Measurements from ENCODE around the gene CD79A. TPM values are rescaled to one million over a fixed set of nuclear protein-coding genes. Genes with fewer than 3 reads are reported as not detected.

Gene CD79A
- total RNA-seq, 1 donor from 2014 or later = not detected

- no peak for TF ChIP-seq CTCF (conservative IDR thresholded peaks at IDR 0.05; ENCODE audit: low read depth, low read length)
- no peak overlapping the region for H3K4me3 ChIP-seq (ENCODE audit: low read depth, low read length)
- no peak for DNase-seq (ENCODE audit: low read depth)
These were observed 20.7 kb downstream of the CD79A start for GRCh38 chr19:41897820-41898219.

GRCh38 chr19:41898235-41898634 lies 21.2 kb downstream of the CD79A start:
- TF ChIP-seq CTCF (conservative IDR thresholded peaks at IDR 0.05; ENCODE audit: low read depth, low read length) = no peak
- no peak for DNase-seq (ENCODE audit: low read depth)

GRCh38 chr19:41901707-41902360 lies 24.8 kb downstream of the CD79A start:
- DNase-seq (ENCODE audit: low read depth) = no peak
- H3K4me3 ChIP-seq (ENCODE audit: low read depth, low read length) = no peak overlapping the region
- TF ChIP-seq CTCF (conservative IDR thresholded peaks at IDR 0.05; ENCODE audit: low read depth, low read length) = no peak

More at GRCh38 chr19:41898235-41898634, 21.2 kb downstream of the CD79A start:
- no peak overlapping the region for H3K4me3 ChIP-seq (ENCODE audit: low read depth, low read length)

GRCh38 chr19:41902594-41902993 lies 25.5 kb downstream of the CD79A start:
- no peak overlapping the region for H3K4me3 ChIP-seq (ENCODE audit: low read depth, low read length)
- no peak for DNase-seq (ENCODE audit: low read depth)
- no peak for TF ChIP-seq CTCF (conservative IDR thresholded peaks at IDR 0.05; ENCODE audit: low read depth, low read length)

- no peak for DNase-seq (ENCODE audit: low read depth)
- H3K4me3 ChIP-seq (ENCODE audit: low read depth, low read length) = no peak overlapping the region
- TF ChIP-seq CTCF (conservative IDR thresholded peaks at IDR 0.05; ENCODE audit: low read depth, low read length) = no peak
These were observed 26.3 kb downstream of the CD79A start for GRCh38 chr19:41903193-41903953.

- no peak for DNase-seq (ENCODE audit: low read depth)
- H3K4me3 ChIP-seq (ENCODE audit: low read depth, low read length) = no peak overlapping the region
- TF ChIP-seq CTCF (conservative IDR thresholded peaks at IDR 0.05; ENCODE audit: low read depth, low read length) = no peak
These were observed 27.2 kb downstream of the CD79A start for GRCh38 chr19:41904118-41904870.
